ENCODE measurements around the gene LMAN1L.

- TF ChIP-seq CTCF (IDR thresholded peaks at IDR 0.05; ENCODE audit: low read depth, low read length) (no peak), EZH2phosphoT487 (IDR thresholded peaks at IDR 0.05; ENCODE audit: low read depth) (no peak)
Measured at GRCh38 chr15:74769463-74770025, 43.1 kb upstream of the LMAN1L start.

All from OCI-LY3 (cell line).